ENCODE measurements around the gene ADAMTSL2.

The ADAMTSL2 gene

DNA sequence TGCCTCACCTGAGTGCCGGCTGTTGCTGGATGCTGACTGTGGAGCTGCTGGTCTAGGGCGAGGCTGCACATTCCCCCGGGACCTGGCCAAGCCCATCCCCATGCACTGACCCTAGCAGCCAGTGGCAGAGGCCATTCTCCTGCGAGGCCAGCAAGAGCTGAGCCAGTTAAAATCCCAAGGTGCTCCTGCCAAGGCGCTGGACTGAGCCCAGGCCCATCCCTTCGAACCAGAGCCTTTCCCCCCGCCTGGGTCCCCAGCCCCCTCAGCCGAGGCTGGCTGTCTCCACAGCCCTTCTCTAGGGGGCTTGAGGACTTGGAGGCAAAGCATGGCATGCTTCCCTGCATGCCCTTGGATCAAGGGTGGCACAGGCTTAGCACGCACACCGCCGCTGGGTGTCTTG, 1.6 kb downstream of the ADAMTSL2 start:
- no peak for DNase-seq

DNA sequence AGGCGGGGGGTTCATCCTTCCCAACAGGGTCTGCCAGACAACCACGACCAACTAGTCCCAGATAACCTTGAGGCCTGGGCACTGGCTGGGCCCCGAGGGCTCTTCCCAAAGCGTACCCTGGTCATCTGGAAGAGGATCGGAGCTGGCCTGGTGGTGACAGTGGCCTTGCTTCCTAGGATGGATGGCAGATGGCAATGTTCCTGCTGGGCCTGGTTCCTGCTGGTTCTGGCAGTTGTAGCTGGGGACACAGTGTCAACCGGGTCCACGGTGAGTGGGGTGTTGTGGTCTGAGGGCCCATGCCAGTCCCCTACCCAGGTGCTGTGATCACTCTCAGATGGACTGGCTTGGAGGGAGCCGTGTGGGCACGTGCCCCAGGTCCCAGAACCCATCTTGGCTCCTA, 2.0 kb downstream of the ADAMTSL2 start:
- no peak for DNase-seq

DNA sequence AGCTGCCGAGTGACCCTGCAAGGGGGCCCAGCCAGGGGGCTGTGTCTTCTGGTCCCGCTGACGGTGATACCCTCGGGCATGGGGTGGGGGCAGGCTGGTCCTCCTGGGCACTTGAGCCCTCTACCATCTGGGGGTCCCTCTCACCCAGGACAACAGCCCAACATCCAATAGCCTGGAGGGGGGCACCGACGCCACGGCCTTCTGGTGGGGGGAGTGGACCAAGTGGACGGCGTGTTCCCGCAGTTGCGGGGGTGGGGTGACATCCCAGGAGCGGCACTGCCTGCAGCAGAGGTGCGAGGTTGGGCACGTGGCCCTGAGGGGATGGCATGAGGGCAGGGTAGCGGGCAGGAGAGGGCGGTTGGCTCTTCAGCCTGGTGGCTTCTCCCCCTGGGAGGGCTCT, 2.8 kb downstream of the ADAMTSL2 start:
- no peak for DNase-seq

DNA sequence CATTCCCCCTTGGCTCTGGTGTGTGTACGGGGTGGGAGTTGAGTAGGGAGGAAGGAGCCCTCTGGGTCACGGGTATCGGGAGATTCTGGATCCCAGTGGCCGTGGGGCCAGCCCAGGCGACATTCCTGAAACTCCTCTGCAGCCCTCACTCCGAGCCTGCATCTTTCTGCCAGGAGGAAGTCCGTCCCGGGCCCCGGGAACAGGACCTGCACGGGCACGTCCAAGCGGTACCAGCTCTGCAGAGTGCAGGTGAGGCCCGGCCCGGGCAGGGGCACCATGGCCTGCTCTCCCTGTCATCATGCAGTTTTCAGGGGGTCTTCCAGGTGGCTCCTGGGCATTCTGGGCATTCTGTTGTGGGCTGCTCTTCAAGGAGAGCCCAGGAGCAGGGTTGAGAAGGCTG, 3.7 kb downstream of the ADAMTSL2 start:
- DNase-seq, result no peak

DNA sequence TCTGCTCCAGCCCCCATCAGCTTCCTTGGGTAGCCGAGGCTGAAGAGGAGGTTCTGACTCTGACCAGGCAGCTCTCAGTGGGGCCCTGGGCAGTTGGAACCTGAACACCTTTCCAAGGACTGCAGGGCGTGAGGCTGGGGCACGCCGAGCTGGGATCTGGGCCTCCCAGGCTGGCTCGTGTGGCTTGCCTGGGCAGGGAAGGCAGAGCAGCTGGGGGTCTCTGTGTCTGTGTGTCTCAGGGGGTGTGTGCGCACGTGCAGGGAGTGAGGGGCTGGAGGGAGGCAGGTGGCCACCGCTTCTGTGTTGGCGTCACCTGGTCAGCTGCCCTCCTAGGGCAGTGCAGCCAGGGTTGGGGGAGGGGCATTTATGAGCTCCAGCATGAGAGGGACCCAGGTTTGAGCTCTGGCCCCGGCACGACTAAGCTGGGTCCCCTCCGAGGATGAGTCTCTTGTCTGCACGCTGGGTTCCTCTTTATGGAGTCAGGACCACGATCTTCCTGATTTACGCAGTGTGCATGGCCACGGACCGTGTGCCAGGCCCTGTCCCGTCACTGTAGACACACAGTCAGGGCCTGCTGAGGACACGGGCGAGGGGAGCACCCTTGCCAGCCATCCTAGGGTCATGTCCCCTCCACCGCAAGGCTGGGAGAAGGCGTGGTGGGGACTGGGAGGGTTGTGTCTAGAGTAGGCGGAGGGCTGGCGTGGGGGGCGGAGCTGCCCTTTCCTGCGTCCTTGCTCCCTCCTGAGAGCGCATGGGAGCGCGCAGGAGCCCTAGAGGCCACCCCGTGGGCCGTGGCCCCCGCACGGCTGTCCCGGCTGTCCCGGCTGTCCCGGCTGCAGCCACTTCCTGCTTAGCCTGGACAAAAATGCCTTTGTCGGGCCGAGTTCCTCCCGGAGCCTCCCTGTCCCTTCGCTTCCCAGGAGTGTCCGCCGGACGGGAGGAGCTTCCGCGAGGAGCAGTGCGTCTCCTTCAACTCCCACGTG, 4.6 kb downstream of the ADAMTSL2 start:
- DNase-seq, result no peak

DNA sequence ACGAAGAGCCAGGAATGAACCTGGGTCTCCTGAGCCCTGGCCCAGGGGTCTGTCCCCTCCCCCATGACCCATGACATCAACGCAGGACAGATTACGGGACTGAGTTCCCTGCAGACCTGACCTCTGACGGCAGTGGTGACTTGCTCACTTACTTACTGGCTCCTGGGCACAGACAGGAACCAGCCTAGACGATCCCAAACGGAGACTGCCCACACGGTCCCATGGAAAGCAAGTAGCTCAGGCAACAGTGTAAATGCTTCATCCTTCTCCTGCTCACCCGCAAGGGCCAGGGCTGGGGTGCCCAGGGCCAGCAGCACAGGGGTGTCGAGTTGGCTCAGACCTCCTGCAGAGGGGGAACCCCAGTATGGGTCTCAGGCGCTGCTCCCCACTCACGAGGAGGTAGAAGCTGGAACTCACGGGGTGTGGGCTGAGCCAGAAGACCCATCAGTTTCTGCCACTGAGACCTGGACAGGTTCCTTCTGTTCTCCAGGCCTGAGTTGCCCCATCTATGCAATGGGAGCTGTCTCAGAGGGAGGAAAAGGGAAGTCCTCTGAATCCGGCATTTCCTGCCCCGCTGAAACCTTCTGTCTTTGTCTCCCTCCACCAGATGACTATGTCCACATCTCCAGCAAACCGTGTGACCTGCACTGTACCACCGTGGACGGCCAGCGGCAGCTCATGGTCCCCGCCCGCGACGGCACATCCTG, 5.6 kb downstream of the ADAMTSL2 start:
- DNase-seq, result no peak

DNA sequence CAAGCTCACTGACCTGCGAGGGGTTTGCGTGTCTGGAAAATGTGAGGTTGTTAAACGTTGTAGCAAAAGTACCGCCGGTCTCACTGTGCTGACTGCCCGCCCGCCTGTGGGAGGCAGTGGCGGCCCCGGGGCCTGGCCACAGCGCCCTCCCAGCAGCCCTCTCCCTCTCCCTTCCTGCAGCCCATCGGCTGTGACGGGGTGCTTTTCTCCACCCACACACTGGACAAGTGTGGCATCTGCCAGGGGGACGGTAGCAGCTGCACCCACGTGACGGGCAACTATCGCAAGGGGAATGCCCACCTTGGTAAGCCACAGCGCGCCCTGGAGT, 6.2 kb downstream of the ADAMTSL2 start:
- no peak for DNase-seq

DNA sequence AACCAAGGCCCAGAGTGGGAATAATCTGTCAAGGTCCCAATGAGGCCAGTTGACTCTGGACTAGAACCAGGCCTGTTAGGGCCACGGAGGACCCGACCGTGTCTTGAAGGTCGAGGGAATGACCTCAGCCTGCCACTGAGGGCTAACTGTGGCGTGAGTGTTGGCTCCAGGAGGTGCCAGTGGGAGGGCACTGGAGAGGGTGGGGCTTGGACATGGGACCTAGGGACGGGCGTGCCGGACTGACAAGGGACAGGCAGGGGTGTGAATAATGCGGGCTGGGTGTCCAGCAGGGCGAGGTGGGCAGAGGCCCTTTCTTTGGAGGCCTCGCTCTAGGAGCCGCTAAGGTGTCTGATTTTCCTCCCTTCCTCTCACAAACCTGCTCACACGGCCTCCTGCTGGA, 7.5 kb downstream of the ADAMTSL2 start:
- no peak for DNase-seq

DNA sequence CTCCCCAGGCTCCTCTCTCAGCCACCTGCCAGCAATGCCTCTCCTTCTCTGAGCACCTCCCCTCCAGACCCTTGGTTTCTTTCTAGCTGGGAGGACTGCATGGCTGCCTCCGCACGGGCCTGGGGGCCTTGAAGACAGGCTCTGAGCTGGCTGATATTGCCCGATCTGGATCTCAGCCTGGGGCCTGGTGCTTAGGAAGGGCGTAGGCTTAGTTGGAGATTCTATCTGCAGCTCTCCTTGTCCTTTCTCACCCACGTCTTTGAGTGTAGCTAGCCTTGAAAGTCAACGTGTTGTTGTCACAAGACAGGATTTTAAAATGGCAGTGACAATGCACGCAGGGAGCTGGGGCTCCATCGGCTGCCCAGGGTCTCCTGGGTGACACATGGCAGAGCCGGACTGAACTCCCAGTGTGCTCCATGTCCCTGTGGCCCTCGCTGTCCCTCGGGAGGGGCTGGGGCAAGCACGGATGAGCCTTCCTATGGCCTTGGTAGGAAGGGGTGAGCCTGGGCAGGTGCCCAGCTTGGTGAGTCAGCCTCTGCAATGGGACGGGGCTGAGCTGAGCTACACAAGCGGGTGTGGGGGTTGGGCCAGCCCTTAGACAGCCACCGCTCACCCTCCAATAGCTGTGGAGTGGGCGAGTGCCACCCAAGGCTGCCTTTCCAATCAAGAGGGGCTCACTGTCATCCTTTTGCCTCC, 9.4 kb downstream of the ADAMTSL2 start:
- no peak for DNase-seq

DNA sequence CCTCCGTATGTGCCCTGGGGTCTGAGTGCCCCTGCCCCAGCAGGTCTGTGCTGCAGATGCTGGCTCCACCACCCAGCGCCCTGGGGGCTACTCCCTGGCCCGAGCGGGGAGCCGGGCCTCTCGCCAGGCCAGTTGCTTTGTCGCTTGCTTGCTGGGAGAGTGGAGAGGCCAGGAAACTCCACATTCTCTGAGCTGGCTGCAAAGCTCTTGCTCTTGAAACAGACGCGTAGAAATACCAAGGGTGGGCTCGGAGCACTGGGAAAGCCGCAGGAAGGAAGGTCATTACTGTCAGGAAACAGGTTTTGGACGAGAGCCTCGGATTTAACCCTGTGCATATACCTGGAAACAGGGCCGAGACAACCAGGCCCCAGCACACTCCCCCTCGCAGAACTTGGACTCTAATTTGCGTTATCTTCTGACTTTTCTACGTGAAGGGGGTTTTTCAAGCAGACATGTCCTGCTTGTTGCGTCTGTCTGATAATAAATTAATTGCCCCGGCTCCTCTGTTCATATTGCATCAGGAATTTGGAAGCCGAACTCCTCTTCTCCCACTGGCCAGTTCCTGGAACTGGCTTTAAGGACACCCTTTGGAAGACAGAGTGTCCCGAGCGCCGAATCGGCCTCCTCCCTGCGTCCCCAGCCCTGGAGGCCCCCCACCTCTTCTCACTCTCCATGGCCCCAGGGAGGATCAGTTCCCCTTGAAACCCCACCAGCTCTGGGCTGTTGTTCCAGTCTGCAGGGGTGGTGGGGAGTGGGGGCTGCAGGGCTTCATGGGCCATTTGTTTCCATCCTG, 11.2 kb downstream of the ADAMTSL2 start:
- DNase-seq, result no peak

DNA sequence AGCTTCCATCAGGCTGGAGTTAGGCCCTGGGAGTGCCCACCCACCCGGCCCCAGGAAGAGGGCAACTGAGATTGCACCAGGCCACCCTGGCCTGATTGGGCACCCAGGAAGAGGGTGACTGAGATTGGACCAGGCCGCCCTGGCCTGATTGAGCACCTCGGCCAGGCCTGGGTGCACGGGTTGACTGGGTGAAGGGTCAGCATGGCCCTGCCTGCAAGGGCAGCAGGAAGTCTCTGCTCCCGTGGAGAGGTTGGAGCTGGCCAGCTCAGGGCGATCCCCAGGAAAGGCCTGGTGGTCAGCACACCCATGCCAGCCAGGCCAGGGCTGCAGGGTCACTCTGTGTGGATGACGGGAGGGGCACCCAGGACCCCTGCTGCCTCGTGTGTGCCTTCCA, 11.8 kb downstream of the ADAMTSL2 start:
- DNase-seq, result no peak

DNA sequence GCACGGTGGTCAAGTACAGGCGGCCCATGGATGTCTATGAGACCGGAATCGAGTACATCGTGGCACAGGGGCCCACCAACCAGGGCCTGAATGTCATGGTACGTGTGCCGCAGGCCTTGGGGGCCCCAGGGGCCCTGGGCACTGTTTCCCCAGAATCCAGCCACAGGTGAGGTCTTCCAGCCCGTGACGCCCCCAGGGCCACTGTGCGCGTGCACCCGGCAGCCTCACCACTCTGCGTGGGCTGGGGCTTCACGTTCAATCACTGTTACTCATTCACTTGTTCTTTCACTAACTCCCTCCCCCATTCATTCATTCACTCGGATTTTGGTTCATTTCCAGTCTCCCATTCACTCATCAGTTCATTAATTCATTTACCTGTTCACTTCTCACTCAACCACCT, 12.6 kb downstream of the ADAMTSL2 start:
- no peak for DNase-seq

DNA sequence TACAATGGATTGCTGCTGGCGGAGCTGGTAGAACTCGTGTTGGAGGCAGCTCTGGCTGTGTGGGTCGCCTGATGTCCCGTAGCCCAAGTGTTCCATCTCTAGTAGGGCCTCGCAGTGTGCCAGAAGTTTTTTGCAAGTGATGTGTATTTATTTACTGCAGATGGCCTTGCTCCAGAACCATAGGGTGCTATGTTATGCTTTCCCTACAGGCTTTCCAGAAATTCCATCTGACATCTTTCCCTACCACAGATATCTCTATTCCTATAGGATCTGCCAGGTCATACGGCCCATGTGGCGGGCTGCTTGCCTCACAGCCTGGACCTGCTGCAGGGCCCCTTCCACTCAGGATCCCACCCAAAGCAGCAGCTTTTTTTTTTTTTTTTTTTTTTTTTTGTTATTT, 16.9 kb downstream of the ADAMTSL2 start:
- DNase-seq, result no peak

DNA sequence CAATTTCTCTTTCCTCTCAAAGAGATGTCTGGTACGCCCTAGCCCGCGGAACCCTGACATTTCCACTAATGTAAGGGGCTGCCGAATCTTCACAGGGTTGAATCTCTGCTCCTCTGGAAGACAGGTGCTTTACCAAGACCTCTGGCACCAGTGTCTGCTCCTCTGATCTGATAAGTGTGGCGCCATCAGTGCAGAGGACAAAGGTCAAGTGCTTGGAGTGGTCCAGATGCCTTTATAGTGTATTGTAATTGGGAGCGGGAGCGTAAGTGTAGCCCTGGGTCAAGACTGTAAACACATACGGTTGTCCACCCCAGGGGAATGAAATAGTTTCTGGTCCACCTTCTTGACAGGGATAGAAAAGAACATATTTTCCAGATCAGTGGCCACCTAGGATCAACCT, 17.7 kb downstream of the ADAMTSL2 start:
- no peak for DNase-seq

DNA sequence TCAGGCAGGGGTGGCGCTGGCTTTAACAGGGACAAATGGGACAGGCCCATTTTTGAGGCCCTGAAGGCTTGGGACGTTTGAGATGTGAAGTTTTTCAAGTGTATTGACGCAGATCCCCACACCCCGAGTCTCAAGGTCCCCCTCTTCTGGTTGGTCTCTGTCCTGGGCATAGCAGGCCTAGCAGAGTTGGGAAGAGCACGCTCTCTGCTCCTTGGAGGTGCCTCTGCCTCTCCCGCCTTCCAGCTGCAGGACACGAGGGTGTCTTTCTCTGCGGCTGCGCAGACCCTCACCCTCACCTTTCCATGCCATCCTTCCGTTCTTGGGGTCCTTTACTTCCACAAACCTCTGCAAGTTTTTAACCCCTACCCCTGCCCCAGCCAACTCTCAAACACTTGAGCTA, 18.6 kb downstream of the ADAMTSL2 start:
- no peak for DNase-seq

DNA sequence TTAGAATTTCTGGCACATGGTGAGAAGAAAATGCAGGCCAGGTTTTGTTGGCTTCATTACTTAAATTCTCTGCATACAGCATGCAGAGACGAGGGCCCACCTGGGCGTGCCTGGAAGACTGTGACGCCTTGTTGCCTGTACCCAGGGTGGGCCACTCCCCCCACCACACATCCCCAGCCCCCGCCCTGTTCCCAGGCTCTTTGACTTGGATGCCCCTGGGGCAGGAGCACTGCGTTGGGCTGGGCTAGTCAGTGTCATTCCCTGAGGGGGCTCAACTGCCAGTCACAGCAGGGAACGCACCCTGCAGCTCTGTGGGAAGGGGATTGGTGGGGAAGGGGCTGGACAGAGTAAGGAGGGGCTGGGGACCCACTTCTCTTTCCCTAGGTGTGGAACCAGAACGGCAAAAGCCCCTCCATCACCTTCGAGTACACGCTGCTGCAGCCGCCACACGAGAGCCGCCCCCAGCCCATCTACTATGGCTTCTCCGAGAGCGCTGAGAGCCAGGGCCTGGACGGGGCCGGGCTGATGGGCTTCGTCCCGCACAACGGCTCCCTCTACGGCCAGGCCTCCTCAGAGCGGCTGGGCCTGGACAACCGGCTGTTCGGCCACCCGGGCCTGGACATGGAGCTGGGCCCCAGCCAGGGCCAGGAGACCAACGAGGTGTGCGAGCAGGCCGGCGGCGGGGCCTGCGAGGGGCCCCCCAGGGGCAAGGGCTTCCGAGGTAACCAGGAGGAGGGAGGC, 19.6 kb downstream of the ADAMTSL2 start:
- DNase-seq, result no peak

DNA sequence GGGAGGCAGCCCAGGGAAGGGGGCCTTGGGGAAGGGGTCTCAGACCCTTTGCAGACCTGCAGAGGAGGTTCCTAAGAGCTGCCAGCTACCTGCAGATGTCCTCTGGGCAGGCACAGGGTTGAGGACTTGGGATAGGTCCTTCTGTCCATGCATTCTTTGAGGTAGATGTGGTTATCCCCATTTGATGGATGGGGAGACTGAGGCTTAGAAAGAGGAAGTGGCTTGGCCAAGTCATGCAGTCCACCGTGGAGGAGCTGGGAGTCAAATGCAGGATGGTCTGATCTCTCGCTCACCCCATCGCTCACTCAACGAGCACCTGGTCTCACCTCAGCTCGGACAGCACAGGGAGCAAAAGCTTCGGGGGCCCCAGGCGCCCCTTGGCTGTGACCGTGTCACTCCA, 20.2 kb downstream of the ADAMTSL2 start:
- no peak for DNase-seq

DNA sequence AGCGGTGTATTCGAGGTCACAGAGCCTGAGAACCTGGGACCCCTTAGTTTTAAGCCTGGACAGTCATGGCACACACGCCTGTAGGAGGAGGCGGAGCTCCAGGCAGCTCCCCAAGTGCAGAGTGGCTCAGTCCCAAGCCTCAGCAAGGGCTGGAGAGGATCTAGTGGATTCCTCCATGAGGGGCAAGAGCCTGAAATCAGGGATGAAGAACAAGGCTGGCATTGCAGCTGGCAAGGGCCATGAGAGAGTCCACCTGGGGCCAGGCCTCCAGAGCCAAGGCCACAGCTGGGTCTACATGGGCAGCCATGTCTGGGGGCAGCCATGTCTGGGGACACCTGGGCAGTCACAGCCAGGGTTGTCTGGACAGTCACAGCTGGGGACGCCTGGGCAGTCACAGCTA, 21.9 kb downstream of the ADAMTSL2 start:
- DNase-seq, result no peak

DNA sequence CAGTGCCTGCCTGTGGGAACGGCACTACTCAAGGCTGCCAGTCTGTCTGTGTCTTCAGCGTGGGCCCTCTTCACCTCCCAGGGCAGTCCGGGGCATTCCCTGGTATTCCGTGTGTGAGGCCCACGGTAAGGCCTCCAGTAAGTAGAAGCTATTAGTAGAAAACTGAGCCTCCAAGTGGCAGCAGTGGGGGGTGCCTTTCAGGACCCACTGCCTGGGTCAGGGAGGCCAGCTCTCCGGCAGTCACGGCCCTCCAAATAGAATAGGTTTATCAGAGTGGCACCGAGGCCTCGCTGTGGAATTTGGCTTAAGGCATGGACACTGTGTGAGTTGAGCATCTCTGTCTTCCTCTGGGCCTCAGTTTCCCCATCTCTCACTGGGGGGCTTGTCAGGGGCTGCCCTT, 23.1 kb downstream of the ADAMTSL2 start:
- DNase-seq, result no peak

DNA sequence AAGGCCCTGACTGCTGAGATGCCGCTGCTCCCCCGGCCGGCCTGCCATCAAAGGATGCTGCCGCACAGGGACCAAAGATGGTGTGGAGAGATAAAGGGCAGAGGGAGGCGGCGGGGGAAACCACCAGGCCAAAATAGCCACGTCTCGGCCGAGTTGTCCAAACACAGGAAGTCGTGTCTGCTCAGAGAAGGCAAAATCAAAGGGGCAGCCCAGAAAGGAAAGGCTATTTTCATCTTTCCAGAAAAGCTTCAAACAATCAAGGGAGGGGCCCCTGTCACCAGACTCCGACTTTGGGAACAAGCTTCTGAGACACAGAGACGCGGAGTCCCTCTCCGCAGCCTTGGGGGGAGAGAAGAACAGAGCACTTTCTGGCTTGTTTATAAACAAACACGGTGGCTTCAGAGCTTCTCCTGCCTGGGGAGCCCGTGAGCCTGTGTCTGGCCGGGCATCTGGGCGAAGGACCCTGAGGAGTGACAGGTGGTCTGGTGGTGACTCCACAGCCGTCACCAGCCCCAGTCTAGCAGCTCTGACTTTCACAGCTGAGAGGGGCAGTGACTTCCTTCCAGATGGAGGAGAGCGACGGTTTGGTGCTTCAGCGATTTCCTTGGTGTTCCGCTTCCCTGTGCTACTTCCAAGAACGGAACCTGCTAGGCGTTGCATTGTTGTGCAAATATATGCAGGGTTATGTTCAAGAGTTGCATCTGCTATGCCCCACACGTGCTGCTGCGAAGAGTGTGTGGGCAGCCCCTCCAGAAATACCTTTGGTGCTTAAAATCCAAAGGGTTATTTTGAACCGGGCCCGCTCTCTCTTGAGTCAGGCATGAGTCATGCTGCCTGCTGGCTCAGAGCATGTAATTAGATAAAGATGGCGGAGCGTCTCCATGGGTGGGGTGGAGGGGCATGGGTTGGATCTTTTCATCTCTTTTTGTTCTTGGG, 24.0 kb downstream of the ADAMTSL2 start:
- peak; percentile 13 for DNase-seq

DNA sequence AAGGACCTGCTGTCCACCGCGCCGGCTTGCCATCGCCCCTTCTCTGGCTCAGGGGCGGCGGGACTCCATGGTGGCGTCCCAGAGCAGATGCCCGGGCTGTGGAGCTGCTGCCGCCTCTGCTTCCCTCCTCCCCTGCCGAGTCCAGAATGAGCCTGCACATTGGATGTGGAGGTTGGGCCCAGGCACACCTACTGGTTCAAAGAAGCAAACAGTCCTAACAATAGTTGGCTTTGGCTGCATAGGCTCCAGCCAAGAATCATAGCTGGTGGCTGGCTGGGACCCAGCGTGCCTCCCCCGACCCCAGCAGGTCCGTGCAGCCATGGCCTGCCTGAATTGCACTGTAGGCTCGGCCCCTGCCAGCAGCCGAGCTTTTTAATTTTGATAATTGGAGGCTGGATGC, 25.8 kb downstream of the ADAMTSL2 start:
- no peak for DNase-seq

All from CD4-positive, alpha-beta T cell treated with Interleukin-17A for 4 hours (primary cell).